ENCODE measurements around the gene COIL. TPM values are rescaled to one million over a fixed set of nuclear protein-coding genes. Genes with fewer than 3 reads are reported as not detected.

Gene COIL
- total RNA-seq, 1 donor from 2014 or later, result 20.6 TPM

- H3K36me3 Mint-ChIP-seq (ENCODE audit: low read depth, unreplicated experiment), result peaks cover 17% of the 10 kb centered on the region
- no peak for FAIRE-seq
- no peaks in the 10 kb centered on the region for H3K27me3 ChIP-seq (ENCODE audit: insufficient read depth, low read length)
Observed at GRCh38 chr17:56945938-56946505, 14.8 kb downstream of the COIL start.

GRCh38 chr17:56943505-56944125, 17.2 kb downstream of the COIL start:
- Mint-ChIP-seq H3K9me3 (ENCODE audit: unreplicated experiment) (no peaks in the 10 kb centered on the region), H3K36me3 (ENCODE audit: low read depth, unreplicated experiment) (peaks cover 12% of the 10 kb centered on the region)

More at GRCh38 chr17:56945938-56946505, 14.8 kb downstream of the COIL start:
- Histone ChIP-seq H4K20me1 (ENCODE audit: insufficient read depth, low read length) (peaks cover 4% of the 10 kb centered on the region), H3K4me1 (ENCODE audit: insufficient read depth, low read length) (no peaks in the 10 kb centered on the region), H3K9me3 (ENCODE audit: insufficient read depth, low read depth, low read length) (no peaks in the 10 kb centered on the region), H3K27ac (ENCODE audit: low read depth, low read length) (no peak overlapping the region), H3K4me2 (ENCODE audit: low read length) (no peak overlapping the region), H2AFZ (ENCODE audit: low read depth, low read length) (no peak overlapping the region), H3K79me2 (ENCODE audit: insufficient read depth, low read length) (no peaks in the 10 kb centered on the region), H3K36me3 (ENCODE audit: insufficient read depth, low read length) (peaks cover 23% of the 10 kb centered on the region), H3K9ac (ENCODE audit: low read length) (no peak overlapping the region), H3K4me3 (ENCODE audit: insufficient read depth, low read depth, low read length) (no peak overlapping the region)
- Mint-ChIP-seq H3K4me3 (ENCODE audit: unreplicated experiment) (no peak overlapping the region), H3K4me1 (ENCODE audit: low read depth, unreplicated experiment) (no peaks in the 10 kb centered on the region), H3K27me3 (ENCODE audit: low read depth, unreplicated experiment) (no peaks in the 10 kb centered on the region), H3K9me3 (ENCODE audit: unreplicated experiment) (no peaks in the 10 kb centered on the region), H3K27ac (ENCODE audit: unreplicated experiment) (no peak overlapping the region)
- no peak for DNase-seq (ENCODE audit: low read depth)
- TF ChIP-seq CTCF (IDR thresholded peaks at IDR 0.05; ENCODE audit: insufficient read depth, low read depth, low read length) (no peak), EZH2 (IDR thresholded peaks at IDR 0.05; ENCODE audit: insufficient read depth, low read length) (no peak)

More at GRCh38 chr17:56943505-56944125, 17.2 kb downstream of the COIL start:
- Histone ChIP-seq H4K20me1 (ENCODE audit: insufficient read depth, low read length) (peaks cover 7% of the 10 kb centered on the region), H3K4me1 (ENCODE audit: insufficient read depth, low read length) (no peaks in the 10 kb centered on the region), H3K9me3 (ENCODE audit: insufficient read depth, low read depth, low read length) (no peaks in the 10 kb centered on the region), H2AFZ (ENCODE audit: low read depth, low read length) (no peak overlapping the region), H3K9ac (ENCODE audit: low read length) (no peak overlapping the region), H3K79me2 (ENCODE audit: insufficient read depth, low read length) (no peaks in the 10 kb centered on the region), H3K27ac (ENCODE audit: low read depth, low read length) (no peak overlapping the region), H3K27me3 (ENCODE audit: insufficient read depth, low read length) (no peaks in the 10 kb centered on the region), H3K4me2 (ENCODE audit: low read length) (no peak overlapping the region), H3K36me3 (ENCODE audit: insufficient read depth, low read length) (peaks cover 18% of the 10 kb centered on the region), H3K4me3 (ENCODE audit: insufficient read depth, low read depth, low read length) (no peak overlapping the region)
- DNase-seq (ENCODE audit: low read depth), result no peak
- Mint-ChIP-seq H3K27me3 (ENCODE audit: low read depth, unreplicated experiment) (no peaks in the 10 kb centered on the region), H3K4me3 (ENCODE audit: unreplicated experiment) (no peak overlapping the region), H3K4me1 (ENCODE audit: low read depth, unreplicated experiment) (no peaks in the 10 kb centered on the region), H3K27ac (ENCODE audit: unreplicated experiment) (peak overlapping the region; percentile 13)
- TF ChIP-seq CTCF (IDR thresholded peaks at IDR 0.05; ENCODE audit: insufficient read depth, low read depth, low read length) (no peak), EZH2 (IDR thresholded peaks at IDR 0.05; ENCODE audit: insufficient read depth, low read length) (no peak)
- FAIRE-seq, result no peak
